Measurements from ENCODE around the gene RBFOX2.
"Not testable (repeated sequence)": the region's sequence is repeated elsewhere in the genome, so short reads cannot be mapped to it uniquely, and the experiment has no call there.

RBFOX2 gene

GRCh38 chr22:35705141-35705540 lies 323.5 kb downstream of the RBFOX2 start:
- H3K4me3 Mint-ChIP-seq: no peak overlapping the region
- peaks cover 26% of the 10 kb centered on the region for H3K27me3 Mint-ChIP-seq (ENCODE audit: low read depth, poor library complexity)
- DNase-seq: no peak
- no peaks in the 10 kb centered on the region for H3K4me1 Mint-ChIP-seq
- H3K27ac Mint-ChIP-seq: no peak overlapping the region
- no peaks in the 10 kb centered on the region for H3K9me3 Mint-ChIP-seq
- no peaks in the 10 kb centered on the region for H3K36me3 Mint-ChIP-seq (ENCODE audit: low read depth)
- TF ChIP-seq CTCF (IDR thresholded peaks at IDR 0.05): no peak

GRCh38 chr22:35703861-35704584 lies 324.6 kb downstream of the RBFOX2 start:
- Mint-ChIP-seq H3K27ac (no peak overlapping the region), H3K4me3 (no peak overlapping the region), H3K4me1 (no peaks in the 10 kb centered on the region), H3K9me3 (no peaks in the 10 kb centered on the region), H3K27me3 (ENCODE audit: low read depth, poor library complexity) (peaks cover 29% of the 10 kb centered on the region), H3K36me3 (ENCODE audit: low read depth) (no peaks in the 10 kb centered on the region)
- TF ChIP-seq CTCF (IDR thresholded peaks at IDR 0.05): no peak
- DNase-seq: no peak

GRCh38 chr22:35699852-35700251 lies 328.8 kb downstream of the RBFOX2 start:
- not testable (repeated sequence) for H3K36me3 Mint-ChIP-seq (ENCODE audit: low read depth); H3K27ac Mint-ChIP-seq; DNase-seq; H3K4me3 Mint-ChIP-seq; H3K9me3 Mint-ChIP-seq; H3K4me1 Mint-ChIP-seq
- peaks cover 30% of the 10 kb centered on the region for H3K27me3 Mint-ChIP-seq (ENCODE audit: low read depth, poor library complexity)

GRCh38 chr22:35697142-35697541 lies 331.5 kb downstream of the RBFOX2 start:
- H3K36me3 Mint-ChIP-seq (ENCODE audit: low read depth): no peaks in the 10 kb centered on the region
- no peak overlapping the region for H3K4me3 Mint-ChIP-seq
- TF ChIP-seq CTCF (IDR thresholded peaks at IDR 0.05): no peak
- H3K27ac Mint-ChIP-seq: no peak overlapping the region
- H3K9me3 Mint-ChIP-seq: peaks cover 8% of the 10 kb centered on the region
- H3K27me3 Mint-ChIP-seq (ENCODE audit: low read depth, poor library complexity): peaks cover 37% of the 10 kb centered on the region
- no peak for DNase-seq
- no peaks in the 10 kb centered on the region for H3K4me1 Mint-ChIP-seq

GRCh38 chr22:35695202-35695601 lies 333.4 kb downstream of the RBFOX2 start:
- H3K4me3 Mint-ChIP-seq: no peak overlapping the region
- no peaks in the 10 kb centered on the region for H3K4me1 Mint-ChIP-seq

GRCh38 chr22:35690001-35690400 lies 338.6 kb downstream of the RBFOX2 start:
- no peak for TF ChIP-seq CTCF (IDR thresholded peaks at IDR 0.05)
- no peak overlapping the region for H3K27ac Mint-ChIP-seq
- peaks cover 13% of the 10 kb centered on the region for H3K4me1 Mint-ChIP-seq
- H3K27me3 Mint-ChIP-seq (ENCODE audit: low read depth, poor library complexity): peaks cover 33% of the 10 kb centered on the region
- no peaks in the 10 kb centered on the region for H3K36me3 Mint-ChIP-seq (ENCODE audit: low read depth)
- no peak for DNase-seq
- H3K4me3 Mint-ChIP-seq: no peak overlapping the region
- peaks cover 3% of the 10 kb centered on the region for H3K9me3 Mint-ChIP-seq

More at GRCh38 chr22:35695202-35695601, 333.4 kb downstream of the RBFOX2 start:
- DNase-seq: no peak
- peaks cover 8% of the 10 kb centered on the region for H3K9me3 Mint-ChIP-seq
- H3K36me3 Mint-ChIP-seq (ENCODE audit: low read depth): no peaks in the 10 kb centered on the region
- H3K27me3 Mint-ChIP-seq (ENCODE audit: low read depth, poor library complexity): peaks cover 32% of the 10 kb centered on the region
- no peak overlapping the region for H3K27ac Mint-ChIP-seq
- no peak for TF ChIP-seq CTCF (IDR thresholded peaks at IDR 0.05)

Measured in nephron progenitor cell (in vitro differentiated cells).